Vagina (tissue), 2 donors: ENCODE data around the gene CYP2J2.

ENCODE experiments used
- POLR2AphosphoS5 ChIP-seq, 2 donors: sonication (generic); formaldehyde crosslinking; IDR thresholded peaks; one replicate each; pipeline ENCODE4 v1.9.0; 2017; ENCODE audit warnings: antibody characterized with exemption in 2 of 2, mild to moderate bottlenecking in 2 of 2, low read depth in 1 of 2; ENCODE audit not compliant: insufficient read depth in 1 of 2
- TF ChIP-seq, protein P1 (sequence below), 3 experiments: fragments of 450-650 bp in 2 of 3; fragments of 200-600 bp in 1 of 3; sonication (generic) in 1 of 3; IDR thresholded peaks; one replicate each; pipeline ENCODE4 v1.5.1; 2017 to 2019; ENCODE audit warnings: antibody characterized with exemption in 3 of 3, mild to moderate bottlenecking in 2 of 3, moderate library complexity in 2 of 3

DNA sequence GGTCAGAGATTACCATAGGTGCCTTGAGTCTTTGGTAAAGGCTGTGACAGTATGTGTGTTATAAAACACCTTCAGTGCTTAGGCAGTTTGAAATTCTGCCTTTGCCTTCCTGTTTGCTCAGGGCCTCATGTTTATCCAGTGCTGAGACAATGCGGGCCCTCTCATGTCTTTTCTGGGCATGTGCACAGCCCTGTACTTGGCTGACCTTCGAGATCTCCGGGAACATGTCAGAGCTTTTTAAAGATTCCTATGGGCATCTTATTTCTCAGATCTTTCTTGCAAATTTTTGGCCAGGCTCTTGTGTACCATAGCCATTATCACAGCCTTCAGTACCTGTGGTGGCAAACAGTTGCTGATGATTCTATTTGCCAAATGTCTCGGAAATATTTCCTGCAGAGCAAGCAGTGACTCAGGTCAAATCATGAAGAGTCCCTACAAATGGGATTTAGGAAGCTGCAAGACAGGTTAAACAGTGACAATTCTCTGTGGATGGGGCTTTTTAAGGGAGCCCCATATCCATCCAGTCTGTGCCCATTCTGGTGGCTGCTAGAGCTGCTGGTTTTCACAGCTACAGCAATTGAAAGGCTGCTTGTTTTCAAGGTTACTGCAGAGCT is 69.7 kb downstream of the CYP2J2 start:
- TF ChIP-seq POLR2AphosphoS5 (IDR thresholded peaks at IDR 0.05; ENCODE audit: insufficient read depth in 1 of 2, low read depth in 1 of 2), result no peak
- TF ChIP-seq, protein P1, sequence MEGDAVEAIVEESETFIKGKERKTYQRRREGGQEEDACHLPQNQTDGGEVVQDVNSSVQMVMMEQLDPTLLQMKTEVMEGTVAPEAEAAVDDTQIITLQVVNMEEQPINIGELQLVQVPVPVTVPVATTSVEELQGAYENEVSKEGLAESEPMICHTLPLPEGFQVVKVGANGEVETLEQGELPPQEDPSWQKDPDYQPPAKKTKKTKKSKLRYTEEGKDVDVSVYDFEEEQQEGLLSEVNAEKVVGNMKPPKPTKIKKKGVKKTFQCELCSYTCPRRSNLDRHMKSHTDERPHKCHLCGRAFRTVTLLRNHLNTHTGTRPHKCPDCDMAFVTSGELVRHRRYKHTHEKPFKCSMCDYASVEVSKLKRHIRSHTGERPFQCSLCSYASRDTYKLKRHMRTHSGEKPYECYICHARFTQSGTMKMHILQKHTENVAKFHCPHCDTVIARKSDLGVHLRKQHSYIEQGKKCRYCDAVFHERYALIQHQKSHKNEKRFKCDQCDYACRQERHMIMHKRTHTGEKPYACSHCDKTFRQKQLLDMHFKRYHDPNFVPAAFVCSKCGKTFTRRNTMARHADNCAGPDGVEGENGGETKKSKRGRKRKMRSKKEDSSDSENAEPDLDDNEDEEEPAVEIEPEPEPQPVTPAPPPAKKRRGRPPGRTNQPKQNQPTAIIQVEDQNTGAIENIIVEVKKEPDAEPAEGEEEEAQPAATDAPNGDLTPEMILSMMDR (IDR thresholded peaks at IDR 0.05), result no peak
